Progenitor cell of endocrine pancreas (in vitro differentiated cells): ENCODE data around the gene LHX2. TPM values are rescaled to one million over a fixed set of nuclear protein-coding genes. Genes with fewer than 3 reads are reported as not detected.
"Not testable (repeated sequence)": the region's sequence is repeated elsewhere in the genome, so short reads cannot be mapped to it uniquely, and the experiment has no call there.

Experiments used
- DNase-seq: peaks from one replicate; pipeline ENCODE4 v3.0.0; 2021; ENCODE audit warnings: low spot score; ENCODE audit not compliant: unreplicated experiment
- H3K27ac Mint-ChIP-seq: 2 replicates; pipeline ENCODE4 v1.8.0; 2021; ENCODE audit warnings: mild to moderate bottlenecking, moderate library complexity, mixed read lengths
- H3K27me3 Mint-ChIP-seq: 2 replicates; pipeline ENCODE4 v1.8.0; 2021; ENCODE audit warnings: mixed read lengths
- H3K36me3 Mint-ChIP-seq: 2 replicates; pipeline ENCODE4 v1.8.0; 2022; ENCODE audit warnings: mixed read lengths; ENCODE audit not compliant: insufficient read depth
- H3K4me1 Mint-ChIP-seq: 2 replicates; pipeline ENCODE4 v1.8.0; 2021; ENCODE audit warnings: low read depth, mixed read lengths
- H3K4me3 Mint-ChIP-seq: 2 replicates; pipeline ENCODE4 v1.8.0; 2021; ENCODE audit warnings: low read depth, mild to moderate bottlenecking, moderate library complexity, mixed read lengths
- H3K9me3 Mint-ChIP-seq: 2 replicates; pipeline ENCODE4 v1.8.0; 2021; ENCODE audit warnings: low read depth, mixed read lengths
- CTCF ChIP-seq: fragments of 200-600 bp; sonication (generic); IDR thresholded peaks from one replicate; pipeline ENCODE4 v1.5.0; 2021; ENCODE audit warnings: antibody characterized with exemption, mild to moderate bottlenecking; ENCODE audit not compliant: unreplicated experiment
- total RNA-seq: library from RNA; stranded (reverse); gene quantifications from 2 replicates; pipeline ENCODE4 v1.2.1, GENCODE V29; 2021

LHX2 gene
- total RNA-seq, 1 donor from 2014 or later = not detected

GRCh38 chr9:123983047-123983446 lies 28.5 kb upstream of the LHX2 start:
- Mint-ChIP-seq H3K27me3 (peaks cover 86% of the 10 kb centered on the region), H3K27ac (no peak overlapping the region)
- TF ChIP-seq CTCF = no peak

GRCh38 chr9:123984802-123985201 lies 26.8 kb upstream of the LHX2 start:
- H3K36me3 Mint-ChIP-seq = no peaks in the 10 kb centered on the region
- TF ChIP-seq CTCF = no peak
- H3K4me1 Mint-ChIP-seq = no peaks in the 10 kb centered on the region
- no peaks in the 10 kb centered on the region for H3K9me3 Mint-ChIP-seq
- H3K27me3 Mint-ChIP-seq = peaks cover 90% of the 10 kb centered on the region
- no peak overlapping the region for H3K4me3 Mint-ChIP-seq
- no peak overlapping the region for H3K27ac Mint-ChIP-seq
- DNase-seq = no peak

More at GRCh38 chr9:123983047-123983446, 28.5 kb upstream of the LHX2 start:
- DNase-seq = no peak
- Mint-ChIP-seq H3K4me1 (no peaks in the 10 kb centered on the region), H3K9me3 (no peaks in the 10 kb centered on the region), H3K4me3 (no peak overlapping the region), H3K36me3 (no peaks in the 10 kb centered on the region)

GRCh38 chr9:123985869-123986268 lies 25.7 kb upstream of the LHX2 start:
- TF ChIP-seq CTCF = no peak
- no peaks in the 10 kb centered on the region for H3K4me1 Mint-ChIP-seq
- no peak for DNase-seq
- H3K27me3 Mint-ChIP-seq = peaks cover 90% of the 10 kb centered on the region
- H3K9me3 Mint-ChIP-seq = no peaks in the 10 kb centered on the region
- H3K27ac Mint-ChIP-seq = no peak overlapping the region
- H3K36me3 Mint-ChIP-seq = no peaks in the 10 kb centered on the region
- H3K4me3 Mint-ChIP-seq = no peak overlapping the region

GRCh38 chr9:123990427-123990826 lies 21.1 kb upstream of the LHX2 start:
- Mint-ChIP-seq H3K9me3 (no peaks in the 10 kb centered on the region), H3K27me3 (peaks cover 70% of the 10 kb centered on the region)

GRCh38 chr9:123992679-123993078 lies 18.9 kb upstream of the LHX2 start:
- not testable (repeated sequence) for H3K9me3 Mint-ChIP-seq, H3K36me3 Mint-ChIP-seq, H3K4me1 Mint-ChIP-seq, H3K27ac Mint-ChIP-seq, H3K4me3 Mint-ChIP-seq, DNase-seq
- H3K27me3 Mint-ChIP-seq = peaks cover 73% of the 10 kb centered on the region

More at GRCh38 chr9:123990427-123990826, 21.1 kb upstream of the LHX2 start:
- DNase-seq = no peak
- TF ChIP-seq CTCF = no peak
- no peak overlapping the region for H3K4me3 Mint-ChIP-seq
- no peaks in the 10 kb centered on the region for H3K36me3 Mint-ChIP-seq
- no peak overlapping the region for H3K27ac Mint-ChIP-seq
- no peaks in the 10 kb centered on the region for H3K4me1 Mint-ChIP-seq

GRCh38 chr9:123996731-123997421 lies 14.7 kb upstream of the LHX2 start:
- TF ChIP-seq CTCF = no peak
- Mint-ChIP-seq H3K27me3 (peaks cover 77% of the 10 kb centered on the region), H3K36me3 (no peaks in the 10 kb centered on the region), H3K4me3 (no peak overlapping the region), H3K4me1 (peaks cover 5% of the 10 kb centered on the region), H3K27ac (no peak overlapping the region), H3K9me3 (no peaks in the 10 kb centered on the region)
- DNase-seq = no peak
